Neural progenitor cell (in vitro differentiated cells): Measurements from ENCODE around the gene RIPOR1.
"Not testable (repeated sequence)": the region's sequence is repeated elsewhere in the genome, so short reads cannot be mapped to it uniquely, and the experiment has no call there.

ENCODE experiments used
- CTCF ChIP-seq: fragments of 200-600 bp; sonication (generic); IDR thresholded peaks from 2 replicates; pipeline ENCODE4 v1.5.1; 2017; ENCODE audit warnings: antibody characterized with exemption, mild to moderate bottlenecking
- EZH2 ChIP-seq: fragments of 200-600 bp; sonication (generic); IDR thresholded peaks from 2 replicates; pipeline ENCODE4 v1.6.1; 2017; ENCODE audit warnings: antibody characterized with exemption, mild to moderate bottlenecking, moderate library complexity
- EZH2phosphoT487 ChIP-seq: fragments of 200-600 bp; sonication (generic); IDR thresholded peaks from 2 replicates; pipeline ENCODE4 v1.6.1; 2017; ENCODE audit warnings: antibody characterized with exemption

DNA sequence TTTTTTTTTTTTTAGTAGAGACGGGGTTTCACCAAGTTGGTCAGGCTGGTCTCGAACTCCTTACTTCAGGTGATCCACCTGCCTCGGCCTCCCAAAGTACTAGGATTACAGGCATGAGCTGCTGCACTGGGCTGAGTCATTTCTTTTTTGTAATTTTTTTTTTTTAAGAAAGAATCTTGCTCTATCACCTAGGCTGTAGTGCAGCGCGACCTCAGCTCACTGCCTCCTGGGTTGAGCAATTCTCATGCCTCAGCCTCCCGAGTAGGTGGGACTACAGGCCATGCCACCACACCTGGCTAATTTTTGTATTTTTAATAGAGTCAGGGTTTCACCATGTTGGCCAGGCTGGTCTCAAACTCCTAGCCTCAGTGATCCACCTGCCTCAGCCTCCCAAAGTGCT lies 5.4 kb downstream of the RIPOR1 start:
- TF ChIP-seq CTCF, EZH2, EZH2phosphoT487: not testable (repeated sequence)
